Limb (tissue), 2 donors: ENCODE measurements around the gene SLC35B3.
"Not testable (repeated sequence)": the region's sequence is repeated elsewhere in the genome, so short reads cannot be mapped to it uniquely, and the experiment has no call there.

Experiments used
- DNase-seq, 2 donors: peaks; one replicate each; pipeline ENCODE4 v3.0.0-alpha.2; 2016; ENCODE audit errors: extremely low spot score in 2 of 2

The SLC35B3 gene

DNA sequence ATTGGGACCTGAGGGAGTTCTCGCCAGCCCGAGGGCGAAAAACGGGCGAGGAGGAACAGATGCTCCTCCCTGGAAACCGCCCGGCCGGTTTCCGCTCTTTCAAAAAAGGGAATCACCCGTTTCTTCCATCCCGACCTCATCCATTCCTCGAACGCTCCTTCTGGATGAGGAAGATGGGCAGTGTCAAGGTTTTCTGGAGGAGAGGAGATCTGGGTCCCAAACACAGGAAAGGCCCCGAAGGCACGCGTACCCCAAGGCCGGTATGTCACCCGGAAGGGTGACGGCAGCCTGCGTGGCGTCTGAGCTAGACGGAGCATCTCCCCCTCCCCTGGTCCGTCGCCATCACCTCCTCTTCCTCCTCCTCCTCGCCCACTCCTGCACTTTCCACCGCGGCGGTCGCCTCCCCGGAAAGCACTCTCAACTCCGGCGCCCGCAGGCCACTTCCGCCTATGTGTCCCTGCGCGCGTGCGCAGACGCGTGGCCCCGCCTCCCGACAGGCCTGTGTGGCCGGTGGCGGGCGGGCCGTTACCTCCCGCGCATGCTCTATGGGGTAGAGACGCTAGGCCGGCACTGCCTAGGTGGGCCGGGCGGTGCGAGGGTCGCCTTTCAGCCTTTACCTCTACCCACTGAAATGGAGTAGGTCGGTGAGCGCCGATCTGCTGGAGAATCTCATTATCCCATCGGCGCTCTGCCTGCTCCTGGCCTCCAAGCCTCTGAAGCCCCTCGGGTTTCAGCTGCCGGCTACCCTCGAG, at the start of gene SLC35B3:
SLC35B3 (minus strand) TSS at position 453 of the 752 bp plus-strand sequence.
- DNase-seq: peak; percentile 95 to 97

- DNase-seq: no peak
Observed at GRCh38 chr6:8483650-8484049, 48.3 kb upstream of the SLC35B3 start.

DNA sequence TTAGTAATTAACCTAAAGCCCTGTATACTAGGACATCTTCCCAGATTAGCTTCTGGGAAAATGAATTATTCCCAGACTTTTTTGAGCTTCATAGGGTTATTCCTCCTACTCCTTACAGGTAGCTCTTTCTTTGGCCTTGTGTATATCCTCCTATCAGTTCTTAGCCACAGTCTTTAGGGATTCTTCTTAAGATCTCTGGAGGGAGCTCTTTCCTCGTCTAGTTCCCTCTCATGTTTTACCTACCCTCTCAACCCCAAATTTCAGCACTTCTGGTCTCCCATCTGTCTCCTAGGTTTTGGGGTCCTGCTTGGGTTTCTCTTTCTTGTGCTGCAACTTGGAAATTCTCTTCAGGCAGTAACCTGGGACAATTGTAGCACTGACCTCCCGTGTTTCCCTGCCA, 46.4 kb upstream of the SLC35B3 start:
- no peak for DNase-seq

- DNase-seq: no peak
Observed at GRCh38 chr6:8478418-8478817, 43.1 kb upstream of the SLC35B3 start.

DNA sequence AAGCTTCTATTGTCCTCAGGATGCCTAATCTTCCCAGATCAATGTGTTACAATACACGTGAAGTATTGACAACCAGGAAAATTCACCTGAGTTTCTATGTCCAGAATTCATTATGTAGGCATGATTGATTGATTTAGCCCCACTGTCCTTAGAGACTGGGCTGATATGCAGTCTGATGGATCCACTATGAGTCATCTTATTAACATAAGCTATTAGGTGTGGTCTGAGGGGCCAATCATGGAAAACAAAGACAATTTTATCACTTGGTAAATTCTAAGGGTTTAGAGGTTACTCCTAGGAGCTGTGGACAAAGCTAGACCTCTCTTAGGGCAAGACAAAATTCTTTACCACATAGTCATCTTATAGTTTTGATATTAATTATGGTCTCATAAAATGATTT, 41.3 kb upstream of the SLC35B3 start:
- DNase-seq: no peak

DNA sequence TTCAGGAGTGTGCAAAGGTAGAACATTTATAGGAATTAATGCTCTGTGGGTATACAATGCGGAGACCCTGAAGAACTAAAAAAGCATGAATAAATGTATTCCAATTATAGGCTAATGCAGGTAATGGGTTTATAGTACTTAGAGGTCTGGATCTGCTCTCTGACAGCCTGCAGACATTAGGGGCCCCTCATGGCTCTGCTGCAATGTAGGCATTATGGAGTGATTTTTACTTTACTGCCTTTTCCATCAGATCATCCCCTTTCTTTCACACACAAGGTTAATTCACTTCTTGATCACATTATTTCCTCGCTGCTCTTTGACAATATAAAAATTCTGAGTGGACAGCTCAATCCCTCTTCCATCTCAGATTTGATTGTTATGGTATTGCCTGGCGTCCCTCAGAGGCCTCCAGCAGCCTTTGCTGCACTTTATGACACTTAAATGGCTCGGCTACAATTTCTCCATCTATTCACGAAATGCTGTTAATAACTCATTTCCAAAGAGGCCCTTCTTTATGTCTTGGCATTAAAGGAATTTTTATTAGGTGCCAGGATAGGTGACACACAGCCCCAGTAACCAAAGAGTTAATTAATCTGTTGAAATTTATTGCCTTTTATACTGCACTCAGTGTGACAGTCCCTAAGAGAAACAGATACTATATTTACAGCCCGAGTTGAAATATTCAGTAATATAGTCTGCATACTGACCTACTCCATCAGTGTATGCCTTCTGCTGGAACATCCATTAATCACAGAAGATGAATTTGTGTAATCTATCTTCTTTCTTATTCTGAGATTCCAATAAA, 33.4 kb upstream of the SLC35B3 start:
- no peak for DNase-seq

- DNase-seq: no peak
Observed at GRCh38 chr6:8462694-8463093, 27.3 kb upstream of the SLC35B3 start.

- DNase-seq: no peak
Observed at GRCh38 chr6:8462169-8462568, 26.8 kb upstream of the SLC35B3 start.

DNA sequence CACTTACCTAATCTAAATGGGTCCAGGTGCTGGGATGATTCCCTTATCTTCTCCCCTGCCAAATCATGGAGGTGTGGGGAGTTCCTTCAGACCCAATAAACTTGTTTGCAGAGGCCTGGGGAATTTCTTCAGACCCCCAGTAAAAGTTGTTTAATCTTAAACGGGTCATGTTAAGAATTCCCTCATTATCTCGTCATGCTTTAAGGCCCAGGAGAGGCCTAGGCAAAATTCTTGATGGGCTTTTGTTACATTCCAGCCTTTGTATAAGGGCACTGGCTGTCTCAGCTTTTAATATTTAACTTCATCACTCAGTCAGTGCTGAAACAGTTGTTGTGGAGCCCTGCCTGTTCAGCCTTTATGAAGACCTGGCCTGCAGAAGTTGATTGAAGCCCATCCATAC, 11.0 kb upstream of the SLC35B3 start:
- DNase-seq: no peak

DNA sequence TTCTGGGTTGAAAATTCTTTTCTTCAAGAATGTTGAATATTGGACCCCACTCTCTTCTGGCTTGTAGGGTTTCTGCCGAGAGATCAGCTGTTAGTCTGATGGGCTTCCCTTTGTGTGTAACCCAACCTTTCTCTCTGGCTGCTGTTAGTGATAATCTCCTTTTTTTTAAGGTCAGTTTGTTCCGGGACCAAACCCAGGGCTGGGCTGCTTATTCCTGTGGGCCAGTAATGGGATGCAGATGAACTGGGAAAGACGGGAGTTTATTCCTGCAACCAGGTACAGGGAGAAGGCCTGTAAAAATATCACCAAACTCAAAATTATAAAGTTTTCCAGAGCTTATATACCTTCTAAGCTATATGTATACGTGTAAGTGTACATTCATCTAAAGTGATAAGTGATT, 10.6 kb upstream of the SLC35B3 start:
- DNase-seq: not testable (repeated sequence)

DNA sequence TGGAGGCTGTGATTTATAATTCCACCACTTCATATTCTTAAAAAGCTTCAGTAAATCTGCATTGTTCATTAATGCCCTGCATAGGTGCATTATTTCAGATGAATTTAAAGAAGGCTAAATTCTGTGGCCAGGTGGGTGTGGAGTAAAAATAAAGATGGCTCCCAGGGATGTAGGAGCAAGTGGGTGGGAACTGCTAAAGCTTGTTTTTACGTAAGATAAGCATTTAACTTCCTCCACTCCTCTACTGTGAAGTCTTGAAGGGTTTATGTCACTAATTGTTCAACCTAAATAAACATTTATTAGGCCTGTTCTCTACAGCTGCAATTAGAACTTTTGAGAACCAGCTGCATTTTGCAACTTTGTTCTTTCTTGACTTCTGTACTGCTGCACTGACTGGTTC, 6.8 kb upstream of the SLC35B3 start:
- no peak for DNase-seq

DNA sequence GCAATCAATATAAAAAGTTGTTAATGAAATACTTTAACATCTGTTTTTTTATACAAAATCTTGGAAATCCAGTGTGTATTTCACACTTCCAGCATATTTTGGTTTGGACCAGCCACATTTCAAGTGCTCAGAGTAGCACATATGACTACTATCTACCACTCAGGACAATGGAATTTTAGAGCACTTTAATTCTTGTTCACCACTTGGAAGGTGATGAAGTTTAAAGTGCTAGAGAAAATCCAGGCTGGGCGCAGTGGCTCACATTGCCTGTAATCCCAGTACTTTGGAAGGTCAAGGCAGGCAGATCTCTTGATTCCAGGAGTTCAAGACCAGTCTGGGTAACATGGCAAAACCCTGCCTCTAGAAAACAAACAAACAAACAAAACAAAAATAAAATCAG, 6.1 kb upstream of the SLC35B3 start:
- no peak for DNase-seq

DNA sequence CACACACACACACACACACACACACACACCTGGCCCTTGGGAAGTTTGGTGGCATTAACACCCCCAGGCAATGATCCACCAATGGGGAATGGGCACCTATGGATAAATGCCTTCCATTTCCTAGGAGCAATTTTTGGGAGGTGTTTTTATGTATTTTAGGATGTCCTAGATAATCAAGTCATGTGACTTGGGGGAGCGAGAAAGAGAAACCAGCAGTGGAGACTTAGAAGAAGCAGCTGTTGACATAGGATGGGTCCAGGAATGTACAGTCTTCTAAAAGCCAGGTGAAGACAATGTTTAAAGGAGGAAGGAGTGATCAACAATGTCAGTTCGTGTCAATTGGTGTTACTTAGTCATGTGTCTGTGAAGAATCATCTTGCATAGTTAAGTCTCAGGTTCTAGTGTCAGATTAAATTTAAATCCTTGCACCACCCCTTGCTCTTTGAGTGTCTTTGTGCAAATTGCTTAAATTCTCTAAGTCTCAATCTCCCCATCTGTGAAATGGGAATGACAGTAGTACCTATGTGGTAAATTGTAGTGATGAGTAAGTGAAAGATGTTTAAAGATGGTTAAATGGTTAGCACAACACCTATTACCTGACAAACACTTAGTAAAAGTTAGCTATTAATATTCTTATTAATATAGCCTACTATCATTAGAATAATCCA, 4.4 kb upstream of the SLC35B3 start:
- DNase-seq: no peak

GRCh38 chr6:8437813-8438212, 2.5 kb upstream of the SLC35B3 start:
- DNase-seq: no peak

DNA sequence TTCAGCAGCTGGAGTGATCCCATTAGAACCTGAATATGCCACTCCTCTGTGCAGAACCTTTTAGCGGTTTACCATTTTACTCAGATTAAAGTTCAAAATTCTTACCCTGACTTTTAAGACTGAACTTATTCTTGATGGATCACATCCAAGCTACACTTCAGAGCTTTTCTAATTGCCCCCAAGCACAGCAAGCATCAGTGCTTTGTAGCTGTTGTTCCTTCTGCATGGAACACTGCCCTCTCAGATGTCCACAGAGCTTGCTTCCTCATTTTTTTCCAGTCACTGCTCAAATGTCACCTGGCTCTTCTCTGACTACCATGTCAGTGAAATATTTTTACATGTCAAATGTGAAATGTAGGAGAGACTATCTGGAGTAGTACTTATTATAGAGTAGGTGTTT, 1.6 kb upstream of the SLC35B3 start:
- no peak for DNase-seq

GRCh38 chr6:8435845-8436168, 462 bp upstream of the SLC35B3 start:
- no peak for DNase-seq

GRCh38 chr6:8434727-8435092, 635 bp downstream of the SLC35B3 start:
- peak in 1 of 2 donors; percentile 5 for DNase-seq

DNA sequence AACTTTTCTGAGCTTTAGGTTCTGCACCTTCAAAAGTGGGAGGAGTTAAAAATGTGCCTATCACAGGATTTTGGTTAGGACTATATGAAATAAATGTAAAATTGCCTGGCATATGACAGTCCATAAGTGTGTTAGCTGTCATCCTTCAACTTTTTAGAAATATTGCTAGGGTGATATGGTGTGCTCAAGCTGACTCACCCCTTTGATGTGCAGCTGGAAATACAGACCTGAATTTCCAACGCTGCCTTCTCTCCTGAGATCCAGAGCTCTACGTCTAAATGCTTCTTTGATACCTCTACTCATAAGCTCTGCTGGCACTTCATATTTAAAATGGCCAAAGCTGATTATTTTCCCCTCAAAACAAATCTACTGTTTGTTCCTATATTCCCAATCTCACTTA, 2.7 kb downstream of the SLC35B3 start:
- DNase-seq: no peak

DNA sequence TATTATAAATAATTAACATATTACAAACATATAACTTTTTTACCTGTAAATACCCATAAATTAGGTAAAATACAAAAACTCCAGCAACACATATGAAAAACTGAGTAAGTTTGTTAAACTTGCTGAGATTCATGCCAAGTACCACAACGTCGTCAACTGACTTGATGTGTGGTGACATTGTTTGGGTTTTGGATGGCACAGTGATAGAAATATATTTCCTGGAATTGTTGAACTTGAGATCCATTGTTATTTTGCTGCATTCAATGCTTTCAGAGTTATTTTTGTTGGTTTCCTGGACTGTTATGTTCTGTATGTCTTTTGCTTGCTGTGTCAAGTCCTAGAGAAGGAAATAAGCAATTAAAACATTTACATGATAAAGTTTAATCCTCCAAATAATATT, 5.5 kb downstream of the SLC35B3 start:
- no peak for DNase-seq

DNA sequence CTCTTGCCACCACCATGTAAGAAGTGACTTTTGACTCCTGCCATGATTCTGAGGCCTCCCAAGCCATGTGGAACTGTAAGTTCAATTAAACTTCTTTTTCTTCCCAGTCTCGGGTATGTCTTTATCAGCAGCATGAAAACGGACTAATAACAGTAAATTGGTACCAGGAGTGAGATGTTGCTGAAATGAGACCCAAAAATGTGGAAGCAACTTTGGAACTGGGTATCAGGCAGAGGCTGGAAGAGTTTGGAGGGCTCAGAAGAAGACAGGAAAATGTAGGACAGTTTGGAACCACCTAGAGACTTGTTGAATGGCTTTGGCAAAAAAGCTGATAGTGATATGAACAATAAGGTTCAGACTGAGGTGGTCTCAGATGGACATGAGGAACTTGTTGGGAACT, 8.8 kb downstream of the SLC35B3 start:
- not testable (repeated sequence) for DNase-seq

DNA sequence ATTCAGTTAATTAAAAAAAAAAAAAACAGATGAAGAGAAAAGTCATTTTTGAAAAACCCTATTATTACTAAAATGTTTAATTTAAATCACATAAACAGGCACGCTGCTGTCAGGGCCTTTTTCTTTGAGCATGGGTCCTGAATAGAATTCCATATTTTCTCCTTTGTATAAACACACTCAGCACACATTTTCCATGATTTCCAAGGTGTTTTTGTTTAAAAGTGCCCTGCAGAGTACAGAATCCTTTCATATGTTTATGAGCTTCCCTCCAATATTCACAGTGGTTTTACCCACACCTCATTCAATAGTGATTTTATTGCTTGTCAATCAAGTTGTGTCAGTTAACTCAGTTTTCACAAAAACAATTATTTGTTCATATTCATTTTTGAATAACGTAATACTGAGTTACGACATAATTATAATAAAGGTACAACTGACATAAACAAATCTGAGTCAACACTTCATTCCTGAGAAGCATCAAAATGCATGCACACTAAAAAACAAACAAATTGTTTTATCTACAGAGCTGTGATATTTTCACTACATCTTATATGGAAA, 15.2 kb downstream of the SLC35B3 start:
- DNase-seq: no peak

DNA sequence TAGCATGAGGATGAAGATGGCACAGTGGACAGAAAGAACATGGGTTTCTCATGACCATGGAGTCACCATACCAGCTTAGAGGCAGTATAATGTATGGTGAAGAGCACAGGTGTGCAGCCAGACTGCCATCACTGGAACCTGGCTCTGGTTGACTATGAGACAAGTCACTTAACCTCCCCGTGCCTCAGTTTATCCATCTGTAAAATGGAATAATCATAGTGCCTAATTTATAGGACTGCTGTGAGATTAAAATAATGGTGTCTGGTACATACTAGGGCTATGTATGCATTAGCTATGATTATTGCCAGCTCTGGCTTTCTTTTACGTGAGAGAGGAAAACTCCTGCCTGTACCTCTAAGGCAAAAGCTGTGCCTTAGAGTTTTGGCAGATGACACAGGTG, 19.4 kb downstream of the SLC35B3 start:
- DNase-seq: no peak
